BE2C (cell line): ENCODE measurements around the gene GUCY1A1.

Experiments used
- DNase-seq: peaks from one replicate; pipeline ENCODE4 v3.0.0-alpha.2; 2020
- H3K27me3 ChIP-seq: fragments of 250-450 bp; sonication (Bioruptor Pico); 2 replicates; pipeline ENCODE4 v1.5.1; 2020; ENCODE audit warnings: mild to moderate bottlenecking
- H3K36me3 ChIP-seq: fragments of 250-450 bp; sonication (Bioruptor Pico); 2 replicates; pipeline ENCODE4 v1.5.1; 2020; ENCODE audit warnings: mild to moderate bottlenecking
- H3K4me1 ChIP-seq: fragments of 250-450 bp; sonication (Bioruptor Pico); 2 replicates; pipeline ENCODE4 v1.5.1; 2020
- H3K4me3 ChIP-seq: 2 replicates; pipeline ENCODE4 v1.5.1; 2011; ENCODE audit warnings: low read depth, low read length
- H3K9me3 ChIP-seq: fragments of 250-450 bp; sonication (Bioruptor Pico); 2 replicates; pipeline ENCODE4 v1.5.1; 2020
- TF ChIP-seq, protein P1 (sequence below): IDR thresholded peaks from 2 replicates; pipeline ENCODE4 v1.5.1; 2012; ENCODE audit warnings: mild to moderate bottlenecking, low read depth, low read length

The GUCY1A1 gene

DNA sequence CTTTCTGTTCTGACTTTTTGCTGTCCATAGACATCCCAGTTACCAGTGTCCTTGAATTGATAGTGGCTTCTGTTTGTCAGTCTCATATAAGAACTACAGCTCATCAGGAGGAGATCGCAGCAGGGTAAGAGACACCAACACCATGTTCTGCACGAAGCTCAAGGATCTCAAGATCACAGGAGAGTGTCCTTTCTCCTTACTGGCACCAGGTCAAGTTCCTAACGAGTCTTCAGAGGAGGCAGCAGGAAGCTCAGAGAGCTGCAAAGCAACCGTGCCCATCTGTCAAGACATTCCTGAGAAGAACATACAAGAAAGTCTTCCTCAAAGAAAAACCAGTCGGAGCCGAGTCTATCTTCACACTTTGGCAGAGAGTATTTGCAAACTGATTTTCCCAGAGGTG lies 30.1 kb downstream of the GUCY1A1 start:
- no peak for DNase-seq
- Histone ChIP-seq H3K4me3 (no peak overlapping the region), H3K4me1 (no peaks in the 10 kb centered on the region; the same call in 1 of the 2 replicates), H3K27me3 (no peaks in the 10 kb centered on the region), H3K36me3 (peaks cover 10% of the 10 kb centered on the region), H3K9me3 (no peaks in the 10 kb centered on the region)
- TF ChIP-seq, protein P1, sequence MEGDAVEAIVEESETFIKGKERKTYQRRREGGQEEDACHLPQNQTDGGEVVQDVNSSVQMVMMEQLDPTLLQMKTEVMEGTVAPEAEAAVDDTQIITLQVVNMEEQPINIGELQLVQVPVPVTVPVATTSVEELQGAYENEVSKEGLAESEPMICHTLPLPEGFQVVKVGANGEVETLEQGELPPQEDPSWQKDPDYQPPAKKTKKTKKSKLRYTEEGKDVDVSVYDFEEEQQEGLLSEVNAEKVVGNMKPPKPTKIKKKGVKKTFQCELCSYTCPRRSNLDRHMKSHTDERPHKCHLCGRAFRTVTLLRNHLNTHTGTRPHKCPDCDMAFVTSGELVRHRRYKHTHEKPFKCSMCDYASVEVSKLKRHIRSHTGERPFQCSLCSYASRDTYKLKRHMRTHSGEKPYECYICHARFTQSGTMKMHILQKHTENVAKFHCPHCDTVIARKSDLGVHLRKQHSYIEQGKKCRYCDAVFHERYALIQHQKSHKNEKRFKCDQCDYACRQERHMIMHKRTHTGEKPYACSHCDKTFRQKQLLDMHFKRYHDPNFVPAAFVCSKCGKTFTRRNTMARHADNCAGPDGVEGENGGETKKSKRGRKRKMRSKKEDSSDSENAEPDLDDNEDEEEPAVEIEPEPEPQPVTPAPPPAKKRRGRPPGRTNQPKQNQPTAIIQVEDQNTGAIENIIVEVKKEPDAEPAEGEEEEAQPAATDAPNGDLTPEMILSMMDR = no peak

DNA sequence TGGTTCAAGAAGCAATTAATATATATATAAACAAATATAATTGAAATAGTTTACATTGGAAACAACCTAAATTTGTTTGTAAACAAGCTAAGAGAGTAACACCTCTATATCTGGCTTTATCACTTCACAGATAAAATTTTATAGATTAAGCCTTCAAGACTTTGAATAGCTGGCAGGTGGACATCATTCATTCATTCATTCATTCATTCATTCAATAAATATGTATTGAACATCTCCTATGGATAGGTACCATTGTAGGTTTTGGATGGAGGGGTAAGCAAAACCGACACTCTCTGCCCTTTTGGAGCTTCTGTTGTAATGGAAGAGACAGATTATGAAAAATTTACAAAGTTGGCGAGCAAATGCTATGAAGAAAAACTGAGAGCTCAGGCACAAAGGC lies 35.2 kb downstream of the GUCY1A1 start:
- DNase-seq = no peak
- Histone ChIP-seq H3K9me3 (no peaks in the 10 kb centered on the region), H3K4me3 (no peak overlapping the region), H3K4me1 (no peaks in the 10 kb centered on the region; the same call in 1 of the 2 replicates), H3K27me3 (no peaks in the 10 kb centered on the region), H3K36me3 (peaks cover 19% of the 10 kb centered on the region)
- TF ChIP-seq, protein P1 = no peak

DNA sequence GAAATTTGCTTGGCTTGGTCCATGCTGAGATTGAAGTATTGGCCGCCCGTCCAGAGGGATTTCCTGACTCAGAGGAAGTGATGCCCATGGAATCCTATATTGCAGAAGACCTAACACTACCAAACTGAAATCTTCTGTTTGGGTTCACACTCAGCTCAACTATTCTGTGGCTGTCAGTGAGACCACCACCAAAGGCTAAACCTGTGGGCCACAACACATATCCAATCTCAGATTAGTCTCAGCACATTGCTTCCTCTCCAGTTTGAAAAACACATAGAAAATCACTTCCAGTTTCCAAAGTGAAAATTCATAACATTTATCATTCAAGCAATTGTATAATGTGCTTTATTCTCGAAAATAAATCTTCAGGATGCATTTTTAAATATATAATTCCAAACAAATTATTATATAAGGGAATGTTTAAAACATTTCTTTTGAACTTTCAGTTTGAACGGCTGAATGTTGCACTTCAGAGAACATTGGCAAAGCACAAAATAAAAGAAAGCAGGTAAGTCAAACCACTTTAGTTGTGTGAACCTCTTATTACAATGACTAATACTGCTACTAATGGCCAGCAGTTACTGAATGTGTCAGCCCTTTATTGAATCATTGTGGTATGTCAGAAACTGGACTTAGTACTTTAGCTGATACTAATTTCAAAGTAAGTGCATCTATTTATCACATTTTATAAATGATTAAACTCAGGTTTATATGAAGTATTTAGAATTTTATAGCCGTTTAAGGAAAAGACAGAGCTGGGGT lies 37.0 kb downstream of the GUCY1A1 start:
- H3K27me3 ChIP-seq = no peaks in the 10 kb centered on the region
- H3K4me1 ChIP-seq = no peaks in the 10 kb centered on the region; the same call in 1 of the 2 replicates
- no peak overlapping the region for H3K4me3 ChIP-seq
- H3K9me3 ChIP-seq = no peaks in the 10 kb centered on the region
- peaks cover 18% of the 10 kb centered on the region for H3K36me3 ChIP-seq
- DNase-seq = no peak
- TF ChIP-seq, protein P1 = no peak

DNA sequence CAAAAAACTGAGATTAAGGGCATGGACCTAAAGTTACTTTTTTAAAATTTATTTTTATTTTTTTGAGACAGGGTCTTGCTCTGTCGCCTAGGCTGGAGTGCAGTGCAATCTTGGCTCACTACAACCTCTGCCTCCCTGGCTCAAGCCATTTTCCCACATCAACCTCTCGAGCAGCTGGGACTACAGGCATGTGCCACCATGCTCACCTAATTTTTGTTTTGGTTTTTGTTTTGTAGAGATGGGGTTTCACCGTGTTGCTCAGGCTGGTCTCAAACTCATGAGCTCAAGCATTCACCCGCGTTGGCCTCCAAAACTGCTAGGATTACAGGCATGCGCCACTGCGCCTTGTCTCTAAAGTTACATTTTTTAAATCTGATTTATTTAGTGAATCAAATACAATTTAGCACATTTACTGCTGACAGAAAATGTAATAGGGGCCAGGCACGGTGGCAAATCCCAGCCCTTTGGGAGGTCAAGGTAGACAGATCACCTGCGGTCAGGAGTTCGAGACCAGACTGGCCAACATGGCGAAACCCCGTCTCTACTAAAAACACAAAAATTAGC lies 38.3 kb downstream of the GUCY1A1 start:
- no peak for DNase-seq
- TF ChIP-seq, protein P1 = no peak
- peaks cover 15% of the 10 kb centered on the region for H3K36me3 ChIP-seq
- no peak overlapping the region for H3K4me3 ChIP-seq
- no peaks in the 10 kb centered on the region for H3K9me3 ChIP-seq
- H3K4me1 ChIP-seq = no peaks in the 10 kb centered on the region; the same call in 1 of the 2 replicates
- no peaks in the 10 kb centered on the region for H3K27me3 ChIP-seq

DNA sequence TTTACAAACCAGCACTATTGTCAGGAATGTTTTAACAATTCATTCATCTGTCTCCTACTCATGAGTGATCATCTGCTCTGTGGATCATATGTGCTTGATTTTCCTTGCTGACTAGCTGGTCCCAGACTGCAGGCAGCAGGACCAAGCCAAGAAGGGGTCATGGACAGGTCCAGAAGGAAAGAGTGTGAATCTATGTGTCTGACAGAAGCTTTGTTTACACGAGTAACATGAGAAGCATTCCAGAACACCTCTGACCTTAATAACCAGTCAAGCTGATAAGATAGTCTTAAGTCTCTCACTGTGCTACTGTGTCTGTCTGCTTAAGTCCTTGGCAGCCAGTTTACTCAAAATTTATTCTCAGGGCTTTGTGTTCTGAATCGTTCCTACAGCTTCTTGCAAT lies 39.0 kb downstream of the GUCY1A1 start:
- Histone ChIP-seq H3K27me3 (no peaks in the 10 kb centered on the region), H3K36me3 (peaks cover 16% of the 10 kb centered on the region), H3K4me3 (no peak overlapping the region), H3K9me3 (no peaks in the 10 kb centered on the region), H3K4me1 (no peaks in the 10 kb centered on the region)
- no peak for DNase-seq
- TF ChIP-seq, protein P1 = no peak

DNA sequence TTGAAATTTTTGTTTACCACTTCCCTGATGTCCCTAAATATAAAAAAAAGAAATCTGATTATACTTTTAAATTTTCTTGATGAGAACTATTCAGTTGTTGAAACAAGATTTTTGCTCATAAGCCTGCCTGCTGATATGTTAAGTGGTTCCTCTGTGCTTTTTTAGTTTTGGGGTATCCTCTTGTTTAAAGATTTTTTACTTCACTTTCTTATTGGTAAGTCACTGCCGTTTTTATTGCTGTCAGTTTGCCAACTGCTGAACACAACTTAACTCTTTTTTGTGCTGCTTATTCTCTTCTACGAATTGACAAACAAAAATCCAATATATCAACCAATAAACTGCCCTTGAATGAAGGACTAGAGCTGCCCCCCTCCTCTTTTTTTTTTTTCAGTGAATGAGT lies 39.5 kb downstream of the GUCY1A1 start:
- TF ChIP-seq, protein P1 = no peak
- Histone ChIP-seq H3K4me3 (no peak overlapping the region), H3K4me1 (no peaks in the 10 kb centered on the region), H3K9me3 (no peaks in the 10 kb centered on the region), H3K27me3 (no peaks in the 10 kb centered on the region), H3K36me3 (peaks cover 19% of the 10 kb centered on the region)
- DNase-seq = no peak
